HG02970 (cell line): ENCODE results near the gene ATP6V0D1.

Experiments used
- ATAC-seq: cut with Tn5 transposase; IDR thresholded peaks from one replicate; pipeline ENCODE4 v1.9.1; 2021; ENCODE audit warnings: mild to moderate bottlenecking, moderate library complexity, moderate number of reproducible peaks; ENCODE audit not compliant: unreplicated experiment, low FRiP score

ATP6V0D1 gene

GRCh38 chr16:67395458-67396158 is 85.3 kb downstream of the ATP6V0D1 start:
- ATAC-seq: no peak

GRCh38 chr16:67395105-67395457 is 85.9 kb downstream of the ATP6V0D1 start:
- no peak for ATAC-seq

- ATAC-seq: no peak
These were observed 86.5 kb downstream of the ATP6V0D1 start for GRCh38 chr16:67394155-67395104.

GRCh38 chr16:67393788-67394154 is 87.2 kb downstream of the ATP6V0D1 start:
- ATAC-seq: no peak

GRCh38 chr16:67393111-67393787 is 87.7 kb downstream of the ATP6V0D1 start, which contains the start of gene TPPP3:
Gene TPPP3 (minus strand): TSS chr16:67393498. CDS start chr16:67391111, 2,387 bp downstream.
- ATAC-seq: no peak

GRCh38 chr16:67392301-67393059 is 88.5 kb downstream of the ATP6V0D1 start:
- no peak for ATAC-seq

- ATAC-seq: no peak
These were observed 89.3 kb downstream of the ATP6V0D1 start for GRCh38 chr16:67391424-67392300.

GRCh38 chr16:67390816-67391423 is 90.0 kb downstream of the ATP6V0D1 start:
- ATAC-seq: no peak

- ATAC-seq: no peak
These were observed 90.8 kb downstream of the ATP6V0D1 start for GRCh38 chr16:67389911-67390815.

GRCh38 chr16:67388591-67388990 is 92.4 kb downstream of the ATP6V0D1 start:
- no peak for ATAC-seq

- ATAC-seq: no peak
These were observed 92.8 kb downstream of the ATP6V0D1 start for GRCh38 chr16:67388191-67388590.
